KBM-7 (cell line): Measurements from ENCODE around the gene PMS2.
"Not testable (repeated sequence)": the region's sequence is repeated elsewhere in the genome, so short reads cannot be mapped to it uniquely, and the experiment has no call there.

Experiments used
- DNase-seq: peaks from one replicate; pipeline ENCODE4 v3.0.0-alpha.2; 2015
- in situ Hi-C: fragments of 300-500 bp; cut with MboI; formaldehyde crosslinking; loops from 2 replicates; pipeline ENCODE4 v1.14.3; 2020; ENCODE audit warnings: low sequenced_read_pairs, low pct_unique_long_range_greater_than_20kb, mixed read lengths

Gene PMS2

GRCh38 chr7:5931250-5931649, 77.6 kb downstream of the PMS2 start:
- in situ Hi-C loops, DNase-seq: not testable (repeated sequence)

- DNase-seq, in situ Hi-C loops: not testable (repeated sequence)
Measured at GRCh38 chr7:5930290-5930689, 78.6 kb downstream of the PMS2 start.

- in situ Hi-C loops, DNase-seq: not testable (repeated sequence)
Measured at GRCh38 chr7:5926263-5926870, 82.5 kb downstream of the PMS2 start.

GRCh38 chr7:5924630-5925029, 84.2 kb downstream of the PMS2 start:
- in situ Hi-C loops = loop anchor here (25.0 kb wide), 1 partner anchor 888 kb away; no protein-coding TSS in a partner anchor
- not testable (repeated sequence) for DNase-seq

GRCh38 chr7:5924180-5924579, 84.7 kb downstream of the PMS2 start:
- in situ Hi-C loops = loop anchor here (25.0 kb wide), 1 partner anchor 888 kb away; no protein-coding TSS in a partner anchor
- not testable (repeated sequence) for DNase-seq
